ENCODE measurements around the gene MEGF11.
A peak's percentile ranks its signal among the peaks of the same experiment; 100 is the strongest.

The MEGF11 gene

DNA sequence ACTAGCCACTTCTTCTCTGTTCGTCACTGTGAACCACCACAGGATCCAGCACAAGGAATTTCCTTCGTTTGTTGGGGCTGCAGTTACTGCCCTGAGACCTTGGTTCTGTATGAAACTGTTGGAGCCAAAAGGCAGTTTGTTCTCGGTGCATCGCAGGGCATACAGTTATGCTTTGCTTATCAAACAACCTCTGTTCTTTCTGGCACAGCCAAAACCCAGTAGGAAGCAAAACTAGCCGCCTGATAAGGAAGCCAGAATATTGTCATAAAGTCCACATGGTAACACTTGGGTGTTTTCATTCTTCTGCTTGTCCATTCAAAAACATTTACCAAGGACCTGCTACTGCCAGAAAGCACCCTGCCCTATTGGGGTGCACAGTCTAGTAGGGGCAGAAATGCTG lies 268.2 kb downstream of the MEGF11 start:
- no peak overlapping the region for H3K4me3 ChIP-seq (ENCODE audit: low read depth, low read length)
- TF ChIP-seq, protein P1, sequence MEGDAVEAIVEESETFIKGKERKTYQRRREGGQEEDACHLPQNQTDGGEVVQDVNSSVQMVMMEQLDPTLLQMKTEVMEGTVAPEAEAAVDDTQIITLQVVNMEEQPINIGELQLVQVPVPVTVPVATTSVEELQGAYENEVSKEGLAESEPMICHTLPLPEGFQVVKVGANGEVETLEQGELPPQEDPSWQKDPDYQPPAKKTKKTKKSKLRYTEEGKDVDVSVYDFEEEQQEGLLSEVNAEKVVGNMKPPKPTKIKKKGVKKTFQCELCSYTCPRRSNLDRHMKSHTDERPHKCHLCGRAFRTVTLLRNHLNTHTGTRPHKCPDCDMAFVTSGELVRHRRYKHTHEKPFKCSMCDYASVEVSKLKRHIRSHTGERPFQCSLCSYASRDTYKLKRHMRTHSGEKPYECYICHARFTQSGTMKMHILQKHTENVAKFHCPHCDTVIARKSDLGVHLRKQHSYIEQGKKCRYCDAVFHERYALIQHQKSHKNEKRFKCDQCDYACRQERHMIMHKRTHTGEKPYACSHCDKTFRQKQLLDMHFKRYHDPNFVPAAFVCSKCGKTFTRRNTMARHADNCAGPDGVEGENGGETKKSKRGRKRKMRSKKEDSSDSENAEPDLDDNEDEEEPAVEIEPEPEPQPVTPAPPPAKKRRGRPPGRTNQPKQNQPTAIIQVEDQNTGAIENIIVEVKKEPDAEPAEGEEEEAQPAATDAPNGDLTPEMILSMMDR (conservative IDR thresholded peaks at IDR 0.05; ENCODE audit: low read depth, low read length), result no peak
- DNase-seq (ENCODE audit: low read depth), result no peak

DNA sequence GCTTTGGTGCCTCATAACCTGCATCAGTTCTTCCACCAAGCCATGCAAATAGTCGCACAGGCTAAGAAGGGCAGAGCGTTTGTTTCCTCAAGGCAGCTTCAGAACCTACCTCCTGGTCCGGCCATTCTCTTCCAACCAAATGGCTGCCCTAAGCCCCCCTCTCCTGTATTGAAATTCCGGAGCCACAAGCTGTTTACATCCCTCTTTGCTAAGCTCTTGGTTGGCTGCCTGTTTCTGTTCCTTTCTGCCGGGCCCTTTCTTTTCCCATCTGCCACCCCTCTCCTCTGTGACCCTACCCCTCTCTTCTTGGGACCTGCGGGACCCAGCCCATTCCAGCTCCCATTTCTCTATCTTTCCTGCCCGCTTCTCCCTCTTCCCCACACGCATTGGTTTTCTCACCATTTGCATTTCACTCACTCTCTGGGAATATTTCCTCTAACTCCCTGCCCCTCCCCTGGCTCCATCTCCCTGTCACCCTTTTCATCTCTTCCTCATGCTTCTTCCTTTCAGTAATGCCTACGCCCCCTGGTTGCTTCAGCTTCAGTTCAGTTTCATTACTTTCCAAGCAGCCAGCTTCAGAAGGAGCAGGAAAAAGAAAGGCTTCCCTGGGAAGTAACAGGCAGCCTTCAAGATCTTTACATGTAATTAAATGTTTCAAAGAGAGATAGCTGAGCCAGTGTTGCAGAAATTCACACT lies 270.8 kb downstream of the MEGF11 start:
- TF ChIP-seq, protein P1 (conservative IDR thresholded peaks at IDR 0.05; ENCODE audit: low read depth, low read length), result no peak
- no peak for DNase-seq (ENCODE audit: low read depth)
- no peak overlapping the region for H3K4me3 ChIP-seq (ENCODE audit: low read depth, low read length)

DNA sequence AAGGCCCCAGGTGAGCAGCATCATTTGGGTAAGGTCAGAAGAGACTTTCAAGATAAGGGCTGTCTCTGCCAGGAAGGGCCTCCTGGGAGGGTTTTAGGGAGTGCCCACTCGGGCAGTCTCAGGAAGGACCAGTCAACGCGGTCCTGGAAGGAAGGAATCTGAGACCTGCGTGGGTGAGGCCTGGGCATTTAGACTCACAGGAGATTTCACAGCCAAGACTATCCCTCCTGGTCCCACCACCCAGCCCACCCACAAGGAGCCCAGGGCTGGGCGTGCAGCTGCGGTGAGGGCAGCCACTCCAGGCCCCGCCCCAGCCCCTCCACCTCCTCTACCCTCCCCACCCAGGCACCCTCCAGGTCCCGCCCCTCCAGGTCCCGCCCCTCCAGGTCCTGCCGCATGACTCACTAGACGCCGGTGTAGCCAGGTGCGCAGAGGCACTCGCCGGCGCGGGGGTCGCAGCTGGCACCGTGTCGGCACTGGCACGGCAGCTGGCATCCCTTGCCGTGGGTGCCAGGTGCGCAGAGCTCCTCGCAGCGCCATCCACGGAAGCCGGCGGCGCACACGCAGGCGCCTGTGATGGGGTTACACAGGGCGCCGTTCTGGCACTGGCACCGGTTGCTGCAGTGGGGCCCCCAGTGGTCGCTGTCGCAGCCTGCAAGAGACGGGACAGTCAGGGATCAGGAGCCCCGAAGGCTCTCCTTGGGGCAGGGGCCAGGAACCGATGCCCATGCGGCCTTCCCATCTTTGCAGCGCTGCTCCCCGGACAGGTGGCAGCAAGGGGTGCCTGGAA lies 271.5 kb downstream of the MEGF11 start:
- DNase-seq (ENCODE audit: low read depth), result no peak
- TF ChIP-seq, protein P1 (conservative IDR thresholded peaks at IDR 0.05; ENCODE audit: low read depth, low read length), result no peak
- no peak overlapping the region for H3K4me3 ChIP-seq (ENCODE audit: low read depth, low read length)

DNA sequence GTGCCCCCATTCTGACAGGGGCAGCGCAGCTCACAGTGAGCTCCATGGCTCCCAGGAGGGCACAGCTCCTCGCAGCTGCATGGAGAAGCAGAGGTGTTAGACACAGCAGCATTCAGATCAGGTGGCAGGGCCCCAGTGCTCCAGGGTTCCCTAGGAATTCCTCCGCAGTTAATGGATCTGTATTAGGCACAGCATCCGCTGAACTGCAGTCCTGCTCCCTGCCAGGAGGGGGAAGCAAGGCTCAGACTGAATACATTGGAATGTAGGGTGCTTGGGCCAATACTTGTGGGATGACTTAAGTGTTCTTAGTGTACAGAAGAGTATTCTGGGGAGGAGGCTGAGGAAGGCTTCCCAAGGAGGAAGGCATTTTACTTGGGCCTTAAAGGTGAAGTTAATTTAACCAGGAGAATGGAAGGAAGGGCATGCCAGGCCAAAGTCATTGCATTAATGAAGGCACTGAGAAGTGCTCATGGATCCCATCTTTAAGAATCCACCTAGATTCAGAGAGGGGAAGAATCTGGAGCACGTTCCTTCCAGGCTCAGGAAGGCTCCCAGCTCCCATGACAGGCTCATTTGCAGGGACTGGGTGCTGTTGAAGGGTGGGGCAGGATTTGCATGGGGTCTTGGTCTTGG lies 272.6 kb downstream of the MEGF11 start:
- DNase-seq (ENCODE audit: low read depth), result peak; percentile 92
- H3K4me3 ChIP-seq (ENCODE audit: low read depth, low read length), result no peak overlapping the region
- TF ChIP-seq, protein P1 (conservative IDR thresholded peaks at IDR 0.05; ENCODE audit: low read depth, low read length), result peak; percentile 92

DNA sequence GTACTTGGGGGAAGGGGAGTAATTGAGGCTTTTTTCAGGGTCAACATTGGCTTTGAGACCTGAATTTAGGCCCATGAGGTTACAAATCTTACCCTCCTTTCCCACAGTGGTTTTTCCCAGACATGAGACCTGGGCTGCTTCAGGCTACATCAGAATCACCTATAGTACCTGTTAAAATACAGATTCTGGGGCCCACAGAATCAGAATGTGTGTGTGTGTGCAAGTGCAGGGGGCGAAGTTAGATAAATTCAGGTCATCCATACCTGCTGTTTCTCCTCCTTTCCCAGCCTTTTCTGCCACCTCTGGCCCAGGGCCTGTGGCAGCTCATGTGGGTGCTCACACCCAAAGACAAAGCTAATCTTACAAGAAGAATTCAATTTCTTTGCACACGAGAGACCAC lies 273.7 kb downstream of the MEGF11 start:
- DNase-seq (ENCODE audit: low read depth), result no peak
- TF ChIP-seq, protein P1 (conservative IDR thresholded peaks at IDR 0.05; ENCODE audit: low read depth, low read length), result no peak
- no peak overlapping the region for H3K4me3 ChIP-seq (ENCODE audit: low read depth, low read length)

DNA sequence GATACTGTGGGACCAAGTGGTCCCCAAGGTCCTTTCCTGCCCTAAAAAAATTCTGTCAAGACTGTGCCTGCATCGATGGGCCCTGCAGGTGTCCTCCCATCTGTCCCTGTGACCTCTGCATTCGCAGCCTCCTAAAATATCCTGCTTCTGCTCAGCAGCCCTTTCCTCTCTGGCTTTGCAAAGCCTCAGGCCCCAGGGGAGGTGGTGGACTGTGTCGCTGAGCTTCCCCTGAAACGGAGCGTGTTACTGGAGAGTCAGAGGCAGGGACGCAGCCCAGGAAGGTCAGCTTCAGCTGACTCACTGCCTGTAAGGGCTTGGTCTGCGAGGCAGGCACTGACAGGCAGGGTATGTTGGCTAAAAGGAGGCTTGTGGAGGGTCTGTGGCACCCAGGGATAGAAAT lies 274.2 kb downstream of the MEGF11 start:
- peak; percentile 20 for DNase-seq (ENCODE audit: low read depth)
- TF ChIP-seq, protein P1 (conservative IDR thresholded peaks at IDR 0.05; ENCODE audit: low read depth, low read length), result no peak
- no peak overlapping the region for H3K4me3 ChIP-seq (ENCODE audit: low read depth, low read length)

Data from choroid plexus epithelial cell (primary cell).